Activated T-cell treated with anti-CD3 and anti-CD28 coated beads for 24 hours (primary cell): ENCODE data around the gene EXTL1.

ENCODE experiments used
- DNase-seq: peaks from one replicate; pipeline ENCODE4 v3.0.0-alpha.2; 2020; ENCODE audit warnings: low read depth

Gene EXTL1

GRCh38 chr1:26070963-26071342 is 49.4 kb downstream of the EXTL1 start:
- no peak for DNase-seq

- no peak for DNase-seq
These were observed 50.7 kb downstream of the EXTL1 start for GRCh38 chr1:26072305-26072704.

GRCh38 chr1:26075421-26076144 is 54.0 kb downstream of the EXTL1 start:
- no peak for DNase-seq

GRCh38 chr1:26077524-26077923 is 55.9 kb downstream of the EXTL1 start:
- DNase-seq, result no peak

GRCh38 chr1:26078286-26079177 is 57.0 kb downstream of the EXTL1 start:
- no peak for DNase-seq

GRCh38 chr1:26079178-26079563 is 57.6 kb downstream of the EXTL1 start:
- no peak for DNase-seq

GRCh38 chr1:26079960-26080814 is 58.6 kb downstream of the EXTL1 start:
- no peak for DNase-seq

- DNase-seq, result no peak
These were observed 59.9 kb downstream of the EXTL1 start for GRCh38 chr1:26081267-26082019.

- no peak for DNase-seq
These were observed 60.4 kb downstream of the EXTL1 start for GRCh38 chr1:26082020-26082350.

GRCh38 chr1:26083208-26083607 is 61.6 kb downstream of the EXTL1 start:
- DNase-seq, result no peak

- no peak for DNase-seq
These were observed 62.6 kb downstream of the EXTL1 start for GRCh38 chr1:26084091-26084561.

GRCh38 chr1:26084844-26085243 is 63.3 kb downstream of the EXTL1 start:
- no peak for DNase-seq
